Body of pancreas (tissue), 4 donors: ENCODE results near the gene BACH1. TPM values are rescaled to one million over a fixed set of nuclear protein-coding genes. Genes with fewer than 3 reads are reported as not detected.

ENCODE experiments used
- ATAC-seq: fragments of 150-250 bp; one replicate; pipeline ENCODE4 v1.9.1; 2016
- DNase-seq, 4 donors: peaks; one replicate each; pipeline ENCODE4 v3.0.0-alpha.2; 2019
- H3K27ac ChIP-seq, 4 donors: fragments of 200-600 bp; sonication (generic); 1 replicate in 3 of 4; 2 replicates in 1 of 4; pipeline versions ENCODE4 v1.5.1 to v1.6.1; 2016 to 2019; ENCODE audit warnings: mild to moderate bottlenecking in 1 of 4, mixed read lengths in 1 of 4, moderate library complexity in 1 of 4
- H3K27me3 ChIP-seq, 2 donors: fragments of 200-600 bp; sonication (generic); one replicate each; pipeline ENCODE4 v1.6.0; 2016; ENCODE audit warnings: mild to moderate bottlenecking in 1 of 2
- H3K36me3 ChIP-seq, 2 donors: fragments of 200-600 bp; sonication (generic); replicated peaks in 1 of 2; 2 replicates each; pipeline ENCODE4 v1.5.1; 2016; ENCODE audit warnings: low read depth in 2 of 2; ENCODE audit not compliant: insufficient read depth in 1 of 2
- H3K4me1 ChIP-seq: fragments of 200-600 bp; sonication (generic); one replicate; pipeline ENCODE4 v1.6.0; 2016
- H3K4me3 ChIP-seq, 2 donors: fragments of 200-600 bp; sonication (generic); 1 replicate in 1 of 2; 2 replicates in 1 of 2; pipeline ENCODE4 v1.5.1; 2016 to 2019
- H3K9me3 ChIP-seq, 3 donors: fragments of 200-600 bp; sonication (generic); 1 replicate in 2 of 3; 2 replicates in 1 of 3; pipeline ENCODE4 v1.5.1; 2016
- POLR2A ChIP-seq, 3 donors: fragments of 450-650 bp; IDR thresholded peaks; one replicate each; pipeline ENCODE4 v1.6.1; 2016; ENCODE audit warnings: antibody characterized with exemption in 3 of 3, mild to moderate bottlenecking in 2 of 3
- WGBS, 2 donors: methylation state at CpG; one replicate each; pipeline ENCODE4 v1.1.5; 2017; 5-methylcytosine and 5-hydroxymethylcytosine counted together
- intact Hi-C: fragments of 100-400 bp; cut with DNase I; formaldehyde crosslinking; loops from one replicate; pipeline ENCODE4 v1.15.1; 2023
- total RNA-seq, 2 donors: library from RNA; depleted of rRNA; stranded (reverse); fragments of >200 nt; gene quantifications; one replicate each; pipeline ENCODE4 v1.1.0, GENCODE V29; 2016
- TF ChIP-seq, protein P1 (sequence below), 7 experiments: fragments of 450-650 bp in 4 of 7; fragments of 200-600 bp in 3 of 7; sonication (generic) in 3 of 7; IDR thresholded peaks; one replicate each; pipeline ENCODE4 v1.5.1; 2016 to 2019; ENCODE audit warnings: antibody characterized with exemption in 7 of 7

Gene BACH1
- total RNA-seq, 2 donors from 2014 or later: 28.5 to 29.7 TPM

DNA sequence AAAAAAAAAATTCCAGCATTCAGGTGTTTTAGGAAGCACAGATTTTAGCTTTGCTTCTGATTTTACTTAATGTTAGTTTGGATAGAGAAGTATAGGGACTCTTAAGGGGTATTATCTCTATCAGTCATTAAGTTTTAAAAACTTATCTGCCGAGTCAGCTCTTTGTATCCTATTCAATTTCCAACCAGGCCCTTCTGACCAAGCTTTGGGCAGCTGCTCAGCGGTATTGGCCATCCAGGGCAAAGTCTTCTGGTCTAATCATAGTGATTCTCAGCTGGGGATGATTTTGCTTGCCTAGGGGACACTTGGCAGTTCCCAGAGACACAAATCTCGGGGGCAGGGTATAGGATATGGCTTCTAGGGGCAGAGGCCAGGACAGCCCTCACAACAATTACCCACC lies 47.6 kb downstream of the BACH1 start:
- DNase-seq: no peak
- no peaks in the 10 kb centered on the region for H3K9me3 ChIP-seq
- intact Hi-C loops: no loop called here
- no peaks in the 10 kb centered on the region for H3K27me3 ChIP-seq
- WGBS, 2 donors: 92 to 94% methylated on average over 3 of the region's 3 CpGs
- no peak overlapping the region for H3K27ac ChIP-seq
- TF ChIP-seq, protein P1, sequence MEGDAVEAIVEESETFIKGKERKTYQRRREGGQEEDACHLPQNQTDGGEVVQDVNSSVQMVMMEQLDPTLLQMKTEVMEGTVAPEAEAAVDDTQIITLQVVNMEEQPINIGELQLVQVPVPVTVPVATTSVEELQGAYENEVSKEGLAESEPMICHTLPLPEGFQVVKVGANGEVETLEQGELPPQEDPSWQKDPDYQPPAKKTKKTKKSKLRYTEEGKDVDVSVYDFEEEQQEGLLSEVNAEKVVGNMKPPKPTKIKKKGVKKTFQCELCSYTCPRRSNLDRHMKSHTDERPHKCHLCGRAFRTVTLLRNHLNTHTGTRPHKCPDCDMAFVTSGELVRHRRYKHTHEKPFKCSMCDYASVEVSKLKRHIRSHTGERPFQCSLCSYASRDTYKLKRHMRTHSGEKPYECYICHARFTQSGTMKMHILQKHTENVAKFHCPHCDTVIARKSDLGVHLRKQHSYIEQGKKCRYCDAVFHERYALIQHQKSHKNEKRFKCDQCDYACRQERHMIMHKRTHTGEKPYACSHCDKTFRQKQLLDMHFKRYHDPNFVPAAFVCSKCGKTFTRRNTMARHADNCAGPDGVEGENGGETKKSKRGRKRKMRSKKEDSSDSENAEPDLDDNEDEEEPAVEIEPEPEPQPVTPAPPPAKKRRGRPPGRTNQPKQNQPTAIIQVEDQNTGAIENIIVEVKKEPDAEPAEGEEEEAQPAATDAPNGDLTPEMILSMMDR (IDR thresholded peaks at IDR 0.05): no peak
- no peak for TF ChIP-seq POLR2A (IDR thresholded peaks at IDR 0.05)
- H3K4me3 ChIP-seq: no peak overlapping the region
- ATAC-seq: no peak
- no peaks in the 10 kb centered on the region for H3K36me3 ChIP-seq
- peaks cover 69% of the 10 kb centered on the region for H3K4me1 ChIP-seq

GRCh38 chr21:29346771-29347170 lies 48.0 kb downstream of the BACH1 start:
- no peak overlapping the region for H3K4me3 ChIP-seq
- no peaks in the 10 kb centered on the region for H3K9me3 ChIP-seq
- DNase-seq (no peak), ATAC-seq (no peak)
- H3K27me3 ChIP-seq: no peaks in the 10 kb centered on the region
- WGBS, 2 donors: 90 to 92% methylated on average over 4 of the region's 4 CpGs
- H3K4me1 ChIP-seq: peaks cover 72% of the 10 kb centered on the region
- H3K27ac ChIP-seq: no peak overlapping the region
- H3K36me3 ChIP-seq: no peaks in the 10 kb centered on the region
- TF ChIP-seq POLR2A (IDR thresholded peaks at IDR 0.05): no peak
- TF ChIP-seq, protein P1 (IDR thresholded peaks at IDR 0.05): no peak
- intact Hi-C loops: no loop called here

DNA sequence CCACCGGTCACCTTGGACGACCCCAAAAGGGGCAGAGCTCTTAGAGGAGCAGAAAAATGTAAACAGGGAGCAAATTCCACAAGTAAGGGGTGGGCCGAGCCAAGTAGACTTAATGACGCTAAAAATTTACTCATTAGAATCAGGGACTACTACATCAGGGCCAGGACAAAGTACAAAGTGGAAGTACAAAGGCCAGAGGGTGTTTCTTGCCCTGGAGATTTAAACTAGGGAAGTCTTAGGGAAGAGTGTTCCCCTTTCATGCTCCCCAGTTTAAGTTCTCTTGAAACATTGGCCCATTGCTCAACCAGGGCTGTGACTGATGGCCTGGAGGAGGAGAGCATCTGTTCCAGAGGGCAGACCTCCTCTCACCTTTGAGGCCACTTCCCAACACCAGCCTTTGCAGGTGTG lies 48.6 kb downstream of the BACH1 start:
- no peaks in the 10 kb centered on the region for H3K9me3 ChIP-seq
- H3K27ac ChIP-seq: no peak overlapping the region
- H3K4me3 ChIP-seq: no peak overlapping the region
- no peaks in the 10 kb centered on the region for H3K27me3 ChIP-seq
- TF ChIP-seq POLR2A (IDR thresholded peaks at IDR 0.05): no peak
- TF ChIP-seq, protein P1 (IDR thresholded peaks at IDR 0.05): no peak
- ATAC-seq (no peak), DNase-seq (peak in 1 of 4 donors; percentile 28)
- H3K36me3 ChIP-seq: no peaks in the 10 kb centered on the region
- peaks cover 72% of the 10 kb centered on the region for H3K4me1 ChIP-seq
- intact Hi-C loops: no loop called here
- 35 to 36% methylated on average over 4 of the region's 4 CpGs for WGBS, 2 donors

- Histone ChIP-seq H3K4me1 (peaks cover 54% of the 10 kb centered on the region), H3K36me3 (no peaks in the 10 kb centered on the region), H3K4me3 (no peak overlapping the region), H3K27me3 (no peaks in the 10 kb centered on the region), H3K27ac (peak overlapping the region in 1 of 4 donors; percentile 10), H3K9me3 (no peaks in the 10 kb centered on the region)
- DNase-seq (peak in 1 of 4 donors; percentile 12), ATAC-seq (no peak)
- WGBS, 2 donors: 52 to 54% methylated on average over 4 of the region's 4 CpGs
- TF ChIP-seq, protein P1 (IDR thresholded peaks at IDR 0.05): no peak
- no peak for TF ChIP-seq POLR2A (IDR thresholded peaks at IDR 0.05)
- intact Hi-C loops: no loop called here
These were observed 51.0 kb downstream of the BACH1 start for GRCh38 chr21:29349702-29350101.

DNA sequence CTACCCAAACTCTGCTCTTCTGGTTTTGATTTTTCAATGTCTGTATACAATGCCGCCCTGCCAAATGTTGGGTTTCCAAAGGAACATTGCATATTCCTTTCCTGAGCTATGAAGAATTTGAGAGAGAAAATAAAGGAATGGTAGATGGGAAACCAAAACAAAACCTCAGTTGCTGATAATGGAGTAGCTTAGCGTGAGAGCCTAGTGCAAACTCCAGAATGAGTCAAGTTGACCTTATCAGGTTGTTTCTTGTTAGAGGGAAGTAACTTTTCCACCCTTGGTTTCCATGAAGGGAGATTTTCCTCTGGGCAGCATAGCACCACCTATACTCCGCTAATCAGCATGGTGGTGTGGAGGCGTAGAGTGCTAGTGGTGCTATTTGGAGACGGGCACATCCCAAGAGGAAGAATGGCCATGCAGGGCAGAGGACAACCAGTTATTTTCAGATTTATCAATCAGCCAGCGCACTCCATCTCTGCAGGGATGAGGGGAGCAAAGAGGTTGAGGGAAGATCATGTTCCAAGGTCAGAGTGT lies 51.6 kb downstream of the BACH1 start:
- Histone ChIP-seq H3K4me1 (peaks cover 54% of the 10 kb centered on the region), H3K36me3 (no peaks in the 10 kb centered on the region), H3K27ac (peak overlapping the region in 2 of 4 donors; percentile 10 to 48), H3K4me3 (no peak overlapping the region), H3K27me3 (no peaks in the 10 kb centered on the region), H3K9me3 (no peaks in the 10 kb centered on the region)
- TF ChIP-seq, protein P1 (IDR thresholded peaks at IDR 0.05): no peak
- TF ChIP-seq POLR2A (IDR thresholded peaks at IDR 0.05): no peak
- intact Hi-C loops: no loop called here
- ATAC-seq (no peak), DNase-seq (no peak)
- 85 to 88% methylated on average over 6 of the region's 6 CpGs for WGBS, 2 donors
